GM18873 (cell line): ENCODE results near the gene CELA1.
"Not testable (repeated sequence)": the region's sequence is repeated elsewhere in the genome, so short reads cannot be mapped to it uniquely, and the experiment has no call there.

ENCODE experiments used
- ATAC-seq: cut with Tn5 transposase; IDR thresholded peaks from one replicate; pipeline ENCODE4 v1.9.1; 2021; ENCODE audit warnings: mild to moderate bottlenecking, moderate library complexity, moderate number of reproducible peaks; ENCODE audit not compliant: unreplicated experiment, low FRiP score

Gene CELA1

DNA sequence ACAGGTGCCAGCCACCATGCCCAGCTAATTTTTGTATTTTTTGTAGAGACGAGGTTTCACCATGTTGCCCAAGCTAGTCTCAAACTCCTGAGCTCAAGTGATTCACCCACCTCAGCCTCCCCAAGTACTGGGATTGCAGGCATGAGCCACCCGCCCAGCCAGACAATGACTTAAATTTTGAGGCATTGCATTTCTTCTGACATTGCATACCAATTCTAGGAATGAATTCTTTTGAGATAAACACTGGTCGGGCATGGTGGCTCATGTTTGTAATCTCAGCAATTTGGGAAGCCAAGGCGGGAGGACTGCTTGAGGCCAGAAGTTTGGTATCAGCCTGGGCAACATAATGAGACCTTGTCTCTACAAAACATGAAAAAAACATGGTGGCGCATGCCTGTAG, 2.5 kb upstream of the CELA1 start:
- ATAC-seq = no peak

DNA sequence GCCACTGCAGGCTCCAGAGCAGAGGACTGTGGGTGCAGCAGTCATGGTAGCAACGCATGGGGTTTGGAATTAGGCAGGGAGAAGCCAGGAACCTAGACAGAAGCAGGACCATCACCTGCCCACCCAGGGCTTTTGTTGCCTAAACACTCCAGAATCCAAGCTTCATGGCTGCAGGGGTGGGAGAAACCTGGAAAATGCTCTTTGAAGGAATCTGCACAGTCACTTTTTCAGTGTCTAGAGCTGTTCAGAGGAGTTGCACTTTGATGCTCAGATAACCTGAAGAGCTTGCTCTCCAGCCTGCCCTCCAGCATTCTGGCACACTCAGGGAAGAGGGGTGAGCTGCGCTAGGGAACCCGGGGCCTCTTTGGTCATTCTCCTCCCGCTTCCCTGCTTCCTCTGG, 1.6 kb upstream of the CELA1 start:
- ATAC-seq = no peak

GRCh38 chr12:51345681-51346080, 798 bp downstream of the CELA1 start:
- ATAC-seq = no peak

DNA sequence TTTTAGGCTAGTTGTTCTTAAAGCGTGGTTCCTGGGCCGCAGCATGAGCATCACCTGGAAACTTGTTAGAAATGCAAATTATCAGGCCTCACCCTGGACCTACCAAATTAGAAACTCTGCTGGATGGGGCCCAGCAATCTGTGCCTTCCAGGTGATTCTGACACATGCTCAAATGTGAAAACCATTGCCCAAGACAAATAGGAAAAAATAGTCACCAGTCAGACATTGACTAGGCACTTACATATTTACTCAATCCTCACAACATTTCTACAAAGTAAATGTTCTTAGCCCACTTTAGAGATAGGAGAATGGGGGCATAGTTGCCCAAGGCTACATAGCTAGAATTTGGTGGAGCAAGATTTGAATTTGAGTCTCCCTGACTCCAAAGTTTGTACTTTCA, 3.3 kb downstream of the CELA1 start:
- ATAC-seq = no peak

GRCh38 chr12:51342416-51342815, 4.1 kb downstream of the CELA1 start:
- no peak for ATAC-seq

DNA sequence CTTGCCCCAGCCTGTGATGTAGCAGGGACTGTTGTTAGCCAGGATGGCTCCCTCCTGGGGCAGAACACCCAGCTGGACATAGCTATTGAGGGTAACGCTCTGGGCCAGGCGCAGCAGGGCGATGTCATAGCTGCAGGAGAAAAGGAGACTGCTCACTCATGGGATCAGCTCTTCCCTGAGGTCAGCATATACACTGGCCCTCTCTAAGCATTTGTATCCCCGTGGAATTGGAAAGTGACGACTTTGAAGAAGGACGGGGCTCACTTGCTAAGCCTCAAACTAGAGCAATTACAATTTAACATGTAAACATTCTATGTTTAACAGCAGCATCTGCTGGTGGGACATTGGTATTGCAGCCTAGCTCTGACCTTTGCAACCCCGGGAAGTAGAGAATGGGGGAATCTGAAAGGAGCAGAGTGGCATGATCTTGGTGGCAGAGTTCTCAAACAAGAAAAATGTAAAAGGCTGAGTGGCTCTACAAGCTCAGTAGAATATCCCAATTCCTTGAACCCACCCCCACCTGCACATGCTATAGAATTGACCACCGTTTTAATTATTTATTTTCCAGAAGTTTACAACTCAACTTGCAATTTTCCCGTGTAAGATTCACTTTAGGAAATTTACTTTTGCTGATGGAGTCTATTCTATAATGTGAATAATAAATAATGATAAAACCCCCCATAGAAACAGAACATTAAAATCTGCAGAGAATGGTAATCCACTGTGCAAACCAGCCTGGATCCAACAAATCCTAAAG, 5.0 kb downstream of the CELA1 start:
- no peak for ATAC-seq

GRCh38 chr12:51339750-51340149, 6.7 kb downstream of the CELA1 start:
- no peak for ATAC-seq

GRCh38 chr12:51337336-51337735, 9.1 kb downstream of the CELA1 start:
- not testable (repeated sequence) for ATAC-seq

GRCh38 chr12:51335931-51336330, 10.5 kb downstream of the CELA1 start:
- no peak for ATAC-seq

- no peak for ATAC-seq
Observed at GRCh38 chr12:51334764-51335163, 11.7 kb downstream of the CELA1 start.

GRCh38 chr12:51333536-51333935, 12.9 kb downstream of the CELA1 start:
- no peak for ATAC-seq

DNA sequence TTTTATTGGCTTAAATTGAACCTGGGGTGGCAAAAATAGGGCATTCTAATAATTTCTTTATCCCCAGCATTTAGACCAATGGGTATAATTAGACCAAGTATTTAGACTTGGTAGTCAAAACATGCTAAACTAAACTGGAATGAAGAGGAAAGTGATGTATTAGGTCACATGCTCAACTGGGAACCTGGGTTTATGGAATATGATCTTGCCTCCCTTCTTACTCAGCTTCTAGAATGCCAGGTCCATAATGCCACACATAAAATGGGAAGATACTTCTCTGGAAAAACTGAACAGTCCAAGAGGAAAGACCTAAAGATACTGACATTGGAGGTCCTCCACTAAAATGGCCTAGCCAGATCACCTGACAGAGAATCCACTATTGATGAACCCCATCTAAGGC, 16.3 kb downstream of the CELA1 start:
- ATAC-seq = no peak

GRCh38 chr12:51329742-51330141, 16.7 kb downstream of the CELA1 start:
- ATAC-seq = no peak

GRCh38 chr12:51328587-51328986, 17.9 kb downstream of the CELA1 start:
- ATAC-seq = no peak

- ATAC-seq = no peak
Observed at GRCh38 chr12:51326698-51327439, 19.6 kb downstream of the CELA1 start.

DNA sequence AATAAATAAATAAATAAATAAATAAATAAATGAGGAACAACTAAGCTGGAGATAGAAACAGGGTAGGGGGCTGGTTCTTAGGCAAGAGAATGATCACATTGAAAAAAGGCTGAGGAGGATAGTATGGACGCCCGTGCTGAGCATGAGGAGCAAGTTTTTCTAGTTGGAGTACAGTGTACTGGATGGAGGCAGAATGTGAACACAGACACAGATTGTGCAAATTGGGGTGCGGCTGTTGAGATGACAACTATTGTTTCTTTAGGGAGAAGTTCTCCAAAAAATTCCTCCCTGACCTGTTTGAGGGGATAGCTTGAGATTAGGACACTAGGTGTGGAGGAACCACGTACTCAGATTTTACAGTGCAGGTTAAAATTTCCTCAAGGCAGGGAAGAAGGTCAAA, 21.5 kb downstream of the CELA1 start:
- ATAC-seq = no peak

DNA sequence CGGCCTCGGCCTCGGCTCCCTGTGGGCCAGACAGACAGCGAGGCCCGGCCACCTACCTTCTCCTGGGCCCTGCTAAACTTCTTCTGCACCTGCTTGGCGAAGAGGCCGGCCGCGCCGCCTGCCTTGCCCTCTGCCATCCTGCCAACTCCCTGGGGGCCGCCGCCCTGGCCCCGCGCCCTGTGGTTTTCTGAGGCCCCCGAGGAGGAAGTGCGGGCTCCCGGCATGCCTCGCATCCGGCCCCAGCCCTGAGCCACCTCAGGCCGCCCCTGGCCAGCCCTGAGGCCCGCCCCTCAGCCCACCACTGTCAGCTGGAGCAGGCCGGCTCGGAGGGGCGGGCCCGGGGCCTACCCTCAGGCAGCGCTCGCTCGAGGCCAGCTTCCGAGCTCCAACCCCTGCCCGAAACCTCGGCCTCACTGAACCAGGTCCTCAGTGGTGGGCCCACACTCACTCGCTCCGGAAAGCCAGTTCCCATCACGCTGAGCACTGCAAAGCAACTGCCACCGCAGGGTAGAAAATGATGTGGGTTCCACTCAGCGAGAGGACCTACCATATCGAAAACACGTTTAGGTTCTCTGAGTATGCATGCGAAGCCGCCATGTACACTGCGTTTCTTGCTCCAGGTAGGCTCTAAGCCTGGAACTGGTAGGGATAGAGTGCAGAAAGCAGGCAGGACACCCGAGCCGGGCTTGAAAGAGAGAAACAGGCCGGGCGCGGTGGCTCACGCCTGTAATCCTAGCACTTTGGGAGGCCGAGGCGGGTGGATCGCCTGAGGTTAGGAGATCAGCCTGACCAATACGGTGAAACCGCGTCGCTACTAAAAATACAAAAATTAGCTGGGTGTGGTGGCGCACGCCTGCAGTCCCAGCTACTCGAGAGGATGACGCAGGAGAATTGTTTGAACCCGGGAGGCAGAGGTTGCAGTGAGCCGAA, 22.2 kb downstream of the CELA1 start, which contains the start of gene BIN2:
TSS of gene BIN2 (minus strand) at position 209 of the 930 bp plus-strand sequence. CDS start at position 137, 72 bp downstream.
- no peak for ATAC-seq

DNA sequence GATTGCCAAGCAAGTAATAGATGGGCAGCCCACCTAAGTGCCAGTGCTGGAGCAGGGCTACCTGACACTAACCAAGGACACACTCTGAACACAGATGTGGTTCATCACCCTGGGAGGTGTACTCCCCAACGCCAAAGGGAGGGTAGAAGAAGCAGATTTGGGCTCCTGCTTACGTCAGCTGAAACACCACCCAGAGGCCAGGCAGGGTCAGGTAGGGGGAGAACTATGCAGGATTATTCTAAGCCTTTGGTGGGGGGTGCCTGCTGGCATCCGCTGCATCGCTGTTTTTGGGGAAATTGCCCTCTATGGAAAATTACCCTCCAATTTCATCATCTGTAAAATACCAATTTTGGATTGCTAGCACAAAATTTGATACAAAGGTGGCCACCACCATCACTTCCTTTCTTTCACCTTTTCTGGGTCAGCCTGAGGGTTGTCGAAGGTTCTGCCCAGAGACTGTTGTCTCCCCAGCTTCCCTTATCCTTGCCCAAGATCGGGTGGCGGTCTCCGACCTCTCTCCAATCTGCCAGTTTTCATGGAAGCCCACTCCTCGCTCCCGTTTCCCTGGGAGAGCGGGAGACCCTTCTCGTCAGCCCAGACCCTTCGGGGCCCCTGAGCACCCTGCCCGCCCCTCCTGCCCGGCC, 23.0 kb downstream of the CELA1 start:
- ATAC-seq = no peak

DNA sequence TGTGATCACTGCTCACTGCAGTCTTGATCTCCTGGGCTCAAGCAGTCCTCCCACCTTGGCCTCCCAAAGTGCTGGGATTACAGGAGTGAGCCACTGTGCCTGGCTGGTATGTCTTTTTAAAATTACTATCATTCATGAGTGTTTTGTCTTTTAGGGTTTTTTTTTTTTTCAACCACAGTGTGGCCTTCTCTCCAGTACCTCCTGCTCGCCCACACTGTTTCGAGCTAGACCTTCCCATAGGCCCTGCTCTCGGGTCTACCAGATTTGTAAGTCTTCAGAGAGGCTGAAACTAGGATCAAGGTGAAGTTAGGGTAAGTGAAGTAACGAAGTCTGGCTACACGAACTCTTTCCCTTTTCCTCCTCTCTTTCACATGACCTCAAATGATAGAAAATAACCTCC, 24.0 kb downstream of the CELA1 start:
- ATAC-seq = no peak

DNA sequence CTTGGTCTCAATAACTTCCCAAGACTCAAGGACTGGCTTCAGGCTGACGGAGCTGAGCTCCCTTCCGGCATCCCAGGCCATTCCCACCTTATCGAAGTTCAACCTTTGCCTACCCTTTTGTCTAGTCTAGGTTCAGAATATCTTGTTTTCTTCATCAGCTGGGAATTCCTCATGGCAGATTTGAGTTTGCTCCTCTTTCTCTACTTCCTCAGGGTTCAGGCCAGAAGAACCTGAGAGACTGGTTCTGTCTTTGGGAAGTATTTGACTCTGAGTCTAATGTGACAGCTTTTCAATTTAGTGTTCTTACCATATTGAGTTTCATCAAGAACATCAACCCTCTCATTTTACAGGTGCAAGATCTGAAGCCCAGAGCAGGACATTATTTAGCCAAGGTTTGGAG, 24.6 kb downstream of the CELA1 start:
- ATAC-seq = no peak
